Glutamatergic neuron (in vitro differentiated cells): ENCODE data around the gene MARS1. TPM values are rescaled to one million over a fixed set of nuclear protein-coding genes. Genes with fewer than 3 reads are reported as not detected.

Source experiments
- DNase-seq: peaks from one replicate; pipeline ENCODE4 v3.0.0; 2022
- H3K27ac Mint-ChIP-seq: one replicate; pipeline ENCODE4 v1.8.0; 2020; ENCODE audit warnings: mild to moderate bottlenecking, mixed read lengths, inconsistent platforms; ENCODE audit not compliant: unreplicated experiment
- H3K27me3 Mint-ChIP-seq: one replicate; pipeline ENCODE4 v1.8.0; 2020; ENCODE audit warnings: mild to moderate bottlenecking, moderate library complexity, mixed read lengths, inconsistent platforms; ENCODE audit not compliant: unreplicated experiment
- H3K36me3 Mint-ChIP-seq: one replicate; pipeline ENCODE4 v1.8.0; 2020; ENCODE audit warnings: mild to moderate bottlenecking, mixed read lengths, inconsistent platforms; ENCODE audit not compliant: unreplicated experiment
- H3K4me1 Mint-ChIP-seq: one replicate; pipeline ENCODE4 v1.8.0; 2020; ENCODE audit warnings: mild to moderate bottlenecking, low read depth, mixed read lengths, inconsistent platforms; ENCODE audit not compliant: unreplicated experiment
- H3K4me3 Mint-ChIP-seq: one replicate; pipeline ENCODE4 v1.8.0; 2020; ENCODE audit warnings: mild to moderate bottlenecking, mixed read lengths, inconsistent platforms; ENCODE audit not compliant: unreplicated experiment
- H3K9me3 Mint-ChIP-seq: one replicate; pipeline ENCODE4 v1.8.0; 2020; ENCODE audit warnings: mild to moderate bottlenecking, moderate library complexity, mixed read lengths, inconsistent platforms; ENCODE audit not compliant: unreplicated experiment
- total RNA-seq: library from RNA; stranded (reverse); fragmentation: NEBNext Ultra II Directional; extraction: Animal tissue kit (Norgen Biotek cat#: 25700); gene quantifications from one replicate; pipeline ENCODE4 v1.2.1, GENCODE V29; 2021; ENCODE audit not compliant: unreplicated experiment
- TF ChIP-seq, protein P1 (sequence below): fragments of 200-600 bp; sonication (generic); IDR thresholded peaks from one replicate; pipeline ENCODE4 v1.5.0; 2021; ENCODE audit not compliant: partially characterized antibody, unreplicated experiment

Gene MARS1
- total RNA-seq, 1 donor from 2014 or later = 870 TPM

DNA sequence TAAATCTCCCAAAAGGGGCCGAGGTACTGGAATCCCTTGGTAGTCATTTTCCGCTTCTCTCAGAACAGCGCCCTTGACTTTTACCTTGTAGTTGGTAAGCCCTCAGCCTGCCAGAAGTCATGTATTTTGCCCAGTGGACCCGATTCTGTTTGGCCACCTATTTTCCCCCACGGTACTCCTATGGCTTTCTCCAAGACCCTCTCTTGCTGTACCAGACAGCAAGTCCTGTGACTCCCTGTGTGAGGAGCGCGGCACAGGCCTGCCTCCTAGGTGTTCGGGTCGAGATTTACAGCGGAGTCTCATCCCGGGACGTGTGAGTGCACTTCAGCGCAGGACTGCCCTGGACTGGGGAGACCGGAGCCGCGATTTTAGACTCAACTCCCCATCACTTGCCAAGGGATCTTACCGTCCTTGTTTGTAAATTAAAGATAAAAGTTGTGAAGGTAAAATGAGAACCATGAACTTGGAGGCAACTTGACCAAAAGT is 33.7 kb downstream of the MARS1 start:
- DNase-seq = peak; percentile 57
- TF ChIP-seq, protein P1, sequence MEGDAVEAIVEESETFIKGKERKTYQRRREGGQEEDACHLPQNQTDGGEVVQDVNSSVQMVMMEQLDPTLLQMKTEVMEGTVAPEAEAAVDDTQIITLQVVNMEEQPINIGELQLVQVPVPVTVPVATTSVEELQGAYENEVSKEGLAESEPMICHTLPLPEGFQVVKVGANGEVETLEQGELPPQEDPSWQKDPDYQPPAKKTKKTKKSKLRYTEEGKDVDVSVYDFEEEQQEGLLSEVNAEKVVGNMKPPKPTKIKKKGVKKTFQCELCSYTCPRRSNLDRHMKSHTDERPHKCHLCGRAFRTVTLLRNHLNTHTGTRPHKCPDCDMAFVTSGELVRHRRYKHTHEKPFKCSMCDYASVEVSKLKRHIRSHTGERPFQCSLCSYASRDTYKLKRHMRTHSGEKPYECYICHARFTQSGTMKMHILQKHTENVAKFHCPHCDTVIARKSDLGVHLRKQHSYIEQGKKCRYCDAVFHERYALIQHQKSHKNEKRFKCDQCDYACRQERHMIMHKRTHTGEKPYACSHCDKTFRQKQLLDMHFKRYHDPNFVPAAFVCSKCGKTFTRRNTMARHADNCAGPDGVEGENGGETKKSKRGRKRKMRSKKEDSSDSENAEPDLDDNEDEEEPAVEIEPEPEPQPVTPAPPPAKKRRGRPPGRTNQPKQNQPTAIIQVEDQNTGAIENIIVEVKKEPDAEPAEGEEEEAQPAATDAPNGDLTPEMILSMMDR = no peak
- Mint-ChIP-seq H3K27ac (peak overlapping the region; percentile 99), H3K27me3 (peaks cover 38% of the 10 kb centered on the region), H3K4me3 (peak overlapping the region; percentile 88), H3K36me3 (peaks cover 7% of the 10 kb centered on the region), H3K4me1 (peaks cover 34% of the 10 kb centered on the region), H3K9me3 (peaks cover 44% of the 10 kb centered on the region)

DNA sequence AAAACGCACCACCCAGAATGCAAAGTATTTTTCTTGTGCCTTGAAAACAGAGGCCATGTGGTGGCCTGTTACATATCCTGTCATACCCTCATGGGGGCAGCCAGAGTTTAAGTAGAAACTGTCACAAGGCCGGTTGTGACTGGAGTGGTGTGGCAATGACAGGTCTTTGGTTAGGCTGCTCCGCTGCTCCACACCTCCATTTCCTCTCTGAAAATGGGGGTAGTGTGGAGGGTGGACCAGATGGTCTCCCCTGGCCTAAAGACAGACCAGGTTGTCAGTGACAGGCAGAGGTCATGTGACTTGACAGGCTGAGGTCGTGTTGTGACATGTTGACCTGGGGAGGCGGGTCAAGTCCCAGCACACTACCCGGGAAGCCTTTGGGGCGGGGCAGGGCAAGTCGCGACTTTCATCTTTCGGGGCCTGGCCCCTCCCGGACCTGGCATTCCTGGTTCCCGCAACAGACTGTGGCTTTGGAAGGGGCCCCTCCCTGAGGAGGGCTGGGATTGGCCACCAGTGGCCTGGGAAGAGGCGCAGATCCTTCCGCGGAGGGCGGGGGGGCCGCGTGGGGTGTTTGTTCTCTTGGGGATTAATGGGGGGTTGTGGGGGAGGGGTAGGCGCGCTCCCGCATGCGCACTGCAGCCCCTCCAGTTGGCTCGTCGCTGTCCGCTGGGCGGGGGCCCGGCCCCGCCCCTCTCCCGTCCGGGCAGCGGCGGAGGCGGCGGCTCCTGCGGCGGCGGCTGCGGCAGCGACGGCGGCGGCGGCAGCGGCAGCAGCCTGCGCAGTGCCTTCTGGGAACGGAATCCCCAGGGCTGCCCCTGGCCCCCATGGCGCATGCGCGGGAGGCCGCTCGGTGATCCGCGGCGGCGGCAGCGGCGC is 34.4 kb downstream of the MARS1 start, which contains the start of gene MBD6:
Gene MBD6, plus strand, starts transcription at position 814 of the 876 bp plus-strand sequence. CDS start 1,480 bp downstream, outside the sequence.
- Mint-ChIP-seq H3K4me1 (peaks cover 32% of the 10 kb centered on the region), H3K27me3 (peaks cover 38% of the 10 kb centered on the region), H3K36me3 (peaks cover 7% of the 10 kb centered on the region), H3K4me3 (peak within 1 kb of the TSS; percentile 90), H3K27ac (peak within 1 kb of the TSS; percentile 99), H3K9me3 (peaks cover 43% of the 10 kb centered on the region)
- peak; percentile 95 for DNase-seq
- TF ChIP-seq, protein P1 = no peak

DNA sequence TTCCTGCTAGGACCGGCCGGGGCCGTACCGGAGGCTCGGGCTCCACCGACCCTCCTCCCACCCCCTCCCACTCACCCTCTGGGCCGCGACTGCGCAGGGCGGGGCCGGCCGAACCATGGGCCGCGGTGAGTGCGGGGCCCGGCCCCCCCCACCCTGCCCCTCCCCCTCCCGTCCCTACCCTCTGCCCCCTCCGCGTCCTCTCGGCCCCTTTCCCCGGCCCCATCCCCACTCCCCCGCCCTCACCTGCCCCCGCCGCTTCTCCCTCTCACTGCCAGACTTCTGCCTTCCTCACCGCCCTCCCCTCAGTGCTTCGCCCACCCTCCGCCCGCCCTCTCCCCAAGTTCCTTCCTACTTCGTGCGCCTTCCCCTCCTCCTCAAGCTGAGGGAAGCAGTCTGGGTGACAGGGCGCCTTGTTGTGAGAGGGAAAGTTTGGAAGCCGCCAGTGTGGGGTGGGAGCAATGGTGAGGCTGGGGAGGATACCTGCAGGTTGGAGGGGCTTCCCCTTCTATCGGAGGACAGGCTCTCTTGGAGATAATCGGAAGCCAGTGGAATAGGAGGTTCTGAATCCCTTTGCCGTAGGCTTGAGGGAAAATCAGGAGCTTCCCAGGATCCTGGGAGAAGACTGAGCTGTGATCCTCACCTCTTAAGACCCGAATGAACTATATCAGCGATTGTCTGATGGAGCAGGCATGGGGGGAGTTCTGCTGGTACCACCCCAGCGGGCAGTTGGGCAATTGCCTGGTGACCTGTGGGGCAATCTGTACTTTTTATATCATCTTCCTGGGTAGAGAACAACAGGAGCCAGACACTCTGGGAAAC is 35.2 kb downstream of the MARS1 start:
- TF ChIP-seq, protein P1 = no peak
- DNase-seq = peak; percentile 64
- H3K27ac Mint-ChIP-seq = peak overlapping the region; percentile 88
- peaks cover 38% of the 10 kb centered on the region for H3K27me3 Mint-ChIP-seq
- peak overlapping the region; percentile 90 for H3K4me3 Mint-ChIP-seq
- peaks cover 7% of the 10 kb centered on the region for H3K36me3 Mint-ChIP-seq
- H3K9me3 Mint-ChIP-seq = peaks cover 40% of the 10 kb centered on the region
- H3K4me1 Mint-ChIP-seq = peaks cover 27% of the 10 kb centered on the region

DNA sequence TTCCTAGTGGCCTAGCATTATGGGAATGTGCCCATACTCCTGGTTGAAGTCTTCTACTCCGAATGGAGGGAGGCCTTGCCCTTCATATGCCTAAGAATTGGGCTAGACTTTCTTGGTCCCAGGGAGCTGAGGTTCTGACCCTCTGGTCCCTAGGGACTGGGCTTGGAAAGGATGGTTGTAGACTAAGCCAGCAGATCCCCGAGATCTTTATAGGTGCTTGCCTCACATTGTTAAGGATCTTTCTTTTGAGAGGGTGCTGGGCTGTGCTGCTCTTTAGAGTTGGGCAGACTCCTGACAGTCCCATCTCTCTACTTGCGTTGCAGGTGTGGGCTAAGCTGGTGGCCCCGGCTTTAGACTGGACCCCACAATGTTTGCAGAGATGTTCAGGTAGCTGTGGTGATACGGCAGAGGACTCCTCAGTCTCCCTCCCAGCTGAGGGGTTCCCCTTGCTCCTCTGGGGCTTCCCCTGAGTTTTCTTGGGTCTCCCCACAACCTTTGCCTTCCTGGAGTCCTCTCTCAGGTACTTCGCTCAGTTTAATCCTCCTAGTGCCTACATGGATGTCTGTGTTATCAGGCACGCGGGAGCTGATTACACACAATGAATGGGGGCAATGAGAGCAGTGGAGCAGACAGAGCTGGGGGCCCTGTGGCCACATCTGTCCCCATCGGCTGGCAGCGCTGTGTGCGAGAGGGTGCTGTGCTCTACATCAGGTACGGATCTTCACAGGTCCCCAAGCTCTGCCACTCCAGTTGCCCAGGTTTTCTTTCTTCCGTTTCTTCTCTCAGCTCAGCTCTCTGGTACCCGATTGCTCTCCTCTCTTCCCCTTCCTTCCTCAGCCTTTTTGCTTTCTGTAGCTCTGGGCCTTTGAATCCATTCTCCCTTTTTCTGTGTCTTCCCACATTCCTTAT is 36.1 kb downstream of the MARS1 start:
- Mint-ChIP-seq H3K4me3 (peak overlapping the region; percentile 90), H3K36me3 (peaks cover 4% of the 10 kb centered on the region), H3K27ac (peak overlapping the region; percentile 88), H3K4me1 (peaks cover 22% of the 10 kb centered on the region), H3K9me3 (peaks cover 37% of the 10 kb centered on the region), H3K27me3 (peaks cover 36% of the 10 kb centered on the region)
- no peak for DNase-seq
- TF ChIP-seq, protein P1 = no peak
